GM23248 (cell line): ENCODE measurements around the gene PMP22. TPM values are rescaled to one million over a fixed set of nuclear protein-coding genes. Genes with fewer than 3 reads are reported as not detected.

Experiments
- DNase-seq: peaks from one replicate; pipeline ENCODE4 v3.0.0-alpha.2; 2015
- H2AFZ ChIP-seq: fragments of 200-600 bp; sonication (generic); 2 replicates; pipeline ENCODE4 v1.6.1; 2016; ENCODE audit warnings: antibody characterized with exemption
- H3F3A ChIP-seq: fragments of 200-600 bp; sonication (generic); 2 replicates; pipeline ENCODE4 v1.6.1; 2016; ENCODE audit warnings: mild to moderate bottlenecking, antibody characterized with exemption, mixed run types; ENCODE audit not compliant: insufficient read depth
- H3K27ac ChIP-seq: fragments of 200-600 bp; sonication (generic); 2 replicates; pipeline ENCODE4 v1.5.1; 2016; ENCODE audit warnings: mild to moderate bottlenecking
- H3K27me3 ChIP-seq: fragments of 200-600 bp; sonication (generic); replicated peaks from 2 replicates; pipeline ENCODE4 v1.6.1; 2016; ENCODE audit warnings: mild to moderate bottlenecking; ENCODE audit not compliant: insufficient read depth
- H3K36me3 ChIP-seq: fragments of 200-600 bp; sonication (generic); 2 replicates; pipeline ENCODE4 v1.6.1; 2016; ENCODE audit warnings: low read depth, mild to moderate bottlenecking
- H3K4me1 ChIP-seq: fragments of 200-600 bp; sonication (generic); 2 replicates; pipeline ENCODE4 v1.6.1; 2016; ENCODE audit warnings: mild to moderate bottlenecking; ENCODE audit not compliant: insufficient read depth
- H3K4me2 ChIP-seq: fragments of 200-600 bp; sonication (generic); one replicate; pipeline ENCODE4 v1.6.1; 2016; ENCODE audit warnings: mild to moderate bottlenecking; ENCODE audit not compliant: unreplicated experiment
- H3K4me3 ChIP-seq: fragments of 200-600 bp; sonication (generic); 2 replicates; pipeline ENCODE4 v1.5.1; 2016; ENCODE audit warnings: mild to moderate bottlenecking
- H3K79me2 ChIP-seq: fragments of 200-600 bp; sonication (generic); 2 replicates; pipeline ENCODE4 v1.6.1; 2016; ENCODE audit warnings: mild to moderate bottlenecking; ENCODE audit not compliant: insufficient read depth
- H3K9ac ChIP-seq: fragments of 200-600 bp; sonication (generic); 2 replicates; pipeline ENCODE4 v1.6.1; 2016; ENCODE audit warnings: mild to moderate bottlenecking
- H3K9me2 ChIP-seq: fragments of 200-600 bp; sonication (generic); 2 replicates; pipeline ENCODE4 v1.6.1; 2016; ENCODE audit warnings: mixed run types, mild to moderate bottlenecking, moderate library complexity; ENCODE audit not compliant: insufficient read depth
- H3K9me3 ChIP-seq: fragments of 200-600 bp; sonication (generic); one replicate; pipeline ENCODE4 v1.6.1; 2017; ENCODE audit warnings: low read depth
- H4K20me1 ChIP-seq: fragments of 200-600 bp; sonication (generic); 2 replicates; pipeline ENCODE4 v1.6.0; 2016; ENCODE audit not compliant: insufficient read depth
- EZH2 ChIP-seq: fragments of 200-600 bp; sonication (generic); IDR thresholded peaks from 2 replicates; pipeline ENCODE4 v1.6.1; 2018; ENCODE audit warnings: antibody characterized with exemption, mild to moderate bottlenecking; ENCODE audit not compliant: insufficient read depth, poor library complexity, severe bottlenecking
- EZH2phosphoT487 ChIP-seq: fragments of 200-600 bp; sonication (generic); IDR thresholded peaks from 2 replicates; pipeline ENCODE4 v1.6.1; 2018; ENCODE audit warnings: antibody characterized with exemption, moderate library complexity, mild to moderate bottlenecking, low read depth; ENCODE audit not compliant: insufficient read depth
- WGBS, 2 experiments: methylation state at CpG; one replicate each; pipeline ENCODE4 v1.1.6; 2015 to 2017; ENCODE audit warnings: low lambda C conversion rate in 2 of 2, low coverage in 1 of 2; ENCODE audit errors: missing lambda C conversion rate in 2 of 2; 5-methylcytosine and 5-hydroxymethylcytosine counted together
- in situ Hi-C: fragments of 300-500 bp; cut with MboI; formaldehyde crosslinking; loops from 2 replicates; pipeline ENCODE4 v1.15.0; 2020
- polyA plus RNA-seq: library from polyadenylated mRNA; unstranded; fragments of >200 nt; fragmentation: Nextera tagmentation; extraction: Ambion mirVana; gene quantifications from 2 replicates; pipeline ENCODE4 v1.2.1, GENCODE V29; 2016
- total RNA-seq: library from RNA; depleted of rRNA; stranded (reverse); fragments of >200 nt; shearing (Covaris generic); gene quantifications from 2 replicates; pipeline ENCODE4 v1.2.3, GENCODE V29; 2014

PMP22 gene
- total and polyA plus RNA-seq, 2 experiments from 2014 or later: 67.2 to 124 TPM

GRCh38 chr17:15255713-15256454 lies 9.2 kb downstream of the PMP22 start:
- no peaks in the 10 kb centered on the region; the same call in 1 of the 2 replicates for H4K20me1 ChIP-seq
- no peaks in the 10 kb centered on the region for H3K9me2 ChIP-seq
- no peaks in the 10 kb centered on the region for H3K27me3 ChIP-seq
- H3K36me3 ChIP-seq: peaks cover 30% of the 10 kb centered on the region
- TF ChIP-seq EZH2 (no peak), EZH2phosphoT487 (no peak)
- in situ Hi-C loops: no loop called here
- peaks cover 86% of the 10 kb centered on the region for H3K79me2 ChIP-seq
- DNase-seq: peak; percentile 85
- H3F3A ChIP-seq: peaks cover 36% of the 10 kb centered on the region
- H3K9ac ChIP-seq: peak overlapping the region; percentile 37; the same call in 1 of the 2 replicates
- H3K4me1 ChIP-seq: peaks cover 35% of the 10 kb centered on the region
- H3K4me3 ChIP-seq: 0 out of 2 replicates have a peak overlapping the region, but pooled peaks have one; percentile 24
- H3K27ac ChIP-seq: peak overlapping the region; percentile 50
- H3K9me3 ChIP-seq: no peaks in the 10 kb centered on the region
- 28 to 31% methylated on average over 13 of the region's 13 CpGs for WGBS, 2 experiments
- no peak overlapping the region for H2AFZ ChIP-seq
- peak overlapping the region; percentile 41 for H3K4me2 ChIP-seq

GRCh38 chr17:15250135-15250860 lies 14.8 kb downstream of the PMP22 start:
- Histone ChIP-seq H3K79me2 (peaks cover 91% of the 10 kb centered on the region), H3K9ac (no peak overlapping the region), H3K27me3 (no peaks in the 10 kb centered on the region), H4K20me1 (peaks cover 6% of the 10 kb centered on the region), H3K9me3 (no peaks in the 10 kb centered on the region), H3K4me1 (peaks cover 7% of the 10 kb centered on the region; the same call in 1 of the 2 replicates), H3K36me3 (peaks cover 27% of the 10 kb centered on the region; the same call in 1 of the 2 replicates), H3K4me3 (no peak overlapping the region), H3F3A (peaks cover 5% of the 10 kb centered on the region; the same call in 1 of the 2 replicates), H3K27ac (no peak overlapping the region), H3K9me2 (no peaks in the 10 kb centered on the region), H3K4me2 (no peak overlapping the region), H2AFZ (no peak overlapping the region)
- in situ Hi-C loops: no loop called here
- no peak for TF ChIP-seq EZH2phosphoT487
- no peak for TF ChIP-seq EZH2
- 82 to 85% methylated on average over 11 of the region's 11 CpGs for WGBS, 2 experiments
- no peak for DNase-seq

GRCh38 chr17:15249487-15249886 lies 15.6 kb downstream of the PMP22 start:
- TF ChIP-seq EZH2phosphoT487 (no peak), EZH2 (no peak)
- in situ Hi-C loops: loop anchor here (5.0 to 10.0 kb wide), 2 partner anchors 55 to 268 kb away; no protein-coding TSS in a partner anchor
- Histone ChIP-seq H3K27ac (no peak overlapping the region), H3K4me2 (no peak overlapping the region), H3K36me3 (peaks cover 23% of the 10 kb centered on the region), H2AFZ (no peak overlapping the region), H3F3A (peaks cover 5% of the 10 kb centered on the region; the same call in 1 of the 2 replicates), H4K20me1 (peaks cover 6% of the 10 kb centered on the region), H3K27me3 (no peaks in the 10 kb centered on the region), H3K9me2 (no peaks in the 10 kb centered on the region), H3K79me2 (peaks cover 91% of the 10 kb centered on the region), H3K9ac (no peak overlapping the region), H3K9me3 (no peaks in the 10 kb centered on the region), H3K4me1 (0 out of 2 replicates have a peak, but pooled peaks cover 6% of the 10 kb centered on the region), H3K4me3 (no peak overlapping the region)
- 66 to 80% methylated on average over 5 of the region's 5 CpGs for WGBS, 2 experiments
- DNase-seq: no peak

- peaks cover 91% of the 10 kb centered on the region for H3K79me2 ChIP-seq
- DNase-seq: peak; percentile 32
These were observed 17.1 kb downstream of the PMP22 start for GRCh38 chr17:15247891-15248529.

More at GRCh38 chr17:15247891-15248529, 17.1 kb downstream of the PMP22 start:
- H3K4me1 ChIP-seq: 0 out of 2 replicates have a peak, but pooled peaks cover 6% of the 10 kb centered on the region
- in situ Hi-C loops: loop anchor here (5.0 to 10.0 kb wide), 2 partner anchors 57 to 269 kb away; no protein-coding TSS in a partner anchor
- H3K4me2 ChIP-seq: no peak overlapping the region
- 86 to 94% methylated on average over 8 of the region's 8 CpGs for WGBS, 2 experiments
- no peak overlapping the region for H3K4me3 ChIP-seq
- TF ChIP-seq EZH2phosphoT487: no peak
- TF ChIP-seq EZH2: no peak
- peaks cover 24% of the 10 kb centered on the region for H3K36me3 ChIP-seq
- H3F3A ChIP-seq: peaks cover 5% of the 10 kb centered on the region; the same call in 1 of the 2 replicates
- H3K9me3 ChIP-seq: no peaks in the 10 kb centered on the region
- H3K9me2 ChIP-seq: no peaks in the 10 kb centered on the region
- H3K27me3 ChIP-seq: no peaks in the 10 kb centered on the region
- no peak overlapping the region for H3K9ac ChIP-seq
- H3K27ac ChIP-seq: no peak overlapping the region
- H4K20me1 ChIP-seq: peaks cover 6% of the 10 kb centered on the region; the same call in 1 of the 2 replicates
- no peak overlapping the region for H2AFZ ChIP-seq
